ENCODE results near the gene PLCB4.
"Not testable (repeated sequence)": the region's sequence is repeated elsewhere in the genome, so short reads cannot be mapped to it uniquely, and the experiment has no call there.

PLCB4 gene

GRCh38 chr20:9369557-9369956 lies 300.7 kb downstream of the PLCB4 start:
- H3K4me3 ChIP-seq (ENCODE audit: low read depth, low read length) = no peak overlapping the region
- TF ChIP-seq CTCF (conservative IDR thresholded peaks at IDR 0.05; ENCODE audit: low read depth, low read length) = no peak
- no peak for DNase-seq (ENCODE audit: low read depth)

- TF ChIP-seq CTCF (conservative IDR thresholded peaks at IDR 0.05; ENCODE audit: low read depth, low read length) = no peak
- no peak overlapping the region for H3K4me3 ChIP-seq (ENCODE audit: low read depth, low read length)
- no peak for DNase-seq (ENCODE audit: low read depth)
These were observed 305.2 kb downstream of the PLCB4 start for GRCh38 chr20:9374072-9374471.

- no peak for DNase-seq (ENCODE audit: low read depth)
- no peak for TF ChIP-seq CTCF (conservative IDR thresholded peaks at IDR 0.05; ENCODE audit: low read depth, low read length)
- no peak overlapping the region for H3K4me3 ChIP-seq (ENCODE audit: low read depth, low read length)
These were observed 305.6 kb downstream of the PLCB4 start for GRCh38 chr20:9374480-9374879.

DNA sequence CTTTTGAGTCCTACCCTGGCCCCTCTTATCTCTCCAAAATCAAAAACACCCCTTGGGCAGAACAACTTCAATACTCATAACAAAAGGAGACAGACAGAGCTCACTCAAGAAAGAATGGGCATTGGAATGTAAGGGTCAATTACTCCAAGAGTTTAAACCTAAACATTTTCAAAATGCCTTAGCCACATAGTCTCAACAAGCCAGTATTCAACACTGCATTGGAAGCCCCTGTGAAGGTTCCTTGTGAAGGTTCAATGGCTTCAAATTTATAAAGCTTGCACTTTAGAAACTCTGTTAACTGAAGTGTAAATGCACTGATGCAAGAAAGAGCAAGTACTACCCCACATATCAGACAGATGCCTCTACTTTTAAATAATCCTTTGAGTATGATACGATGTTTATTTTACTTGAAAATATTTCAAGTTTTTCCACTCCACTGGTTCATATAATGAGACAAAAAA lies 306.4 kb downstream of the PLCB4 start:
- no peak for TF ChIP-seq CTCF (conservative IDR thresholded peaks at IDR 0.05; ENCODE audit: low read depth, low read length)
- DNase-seq (ENCODE audit: low read depth) = no peak
- H3K4me3 ChIP-seq (ENCODE audit: low read depth, low read length) = no peak overlapping the region

DNA sequence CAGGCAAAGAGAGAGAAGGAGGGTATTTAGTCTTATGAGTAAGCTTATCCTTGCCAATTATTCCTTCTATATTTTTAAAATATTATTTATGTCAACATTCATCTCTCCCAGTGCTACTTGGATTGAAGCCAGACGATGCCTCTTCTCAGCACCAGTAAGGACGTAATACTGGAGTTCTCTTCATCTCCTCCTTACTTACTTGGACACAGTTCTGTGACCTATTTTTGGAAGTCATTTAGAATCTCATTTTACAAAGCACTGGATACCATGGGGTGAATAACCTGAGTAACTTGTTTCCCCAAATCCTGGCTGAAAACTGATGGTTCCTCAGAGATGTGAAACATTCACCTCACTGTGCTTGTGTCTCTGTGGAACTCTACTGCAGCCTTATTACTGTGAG lies 308.1 kb downstream of the PLCB4 start:
- DNase-seq (ENCODE audit: low read depth) = no peak
- no peak overlapping the region for H3K4me3 ChIP-seq (ENCODE audit: low read depth, low read length)
- TF ChIP-seq CTCF (conservative IDR thresholded peaks at IDR 0.05; ENCODE audit: low read depth, low read length) = no peak

GRCh38 chr20:9385345-9386310 lies 316.7 kb downstream of the PLCB4 start:
- not testable (repeated sequence) for DNase-seq (ENCODE audit: low read depth); H3K4me3 ChIP-seq (ENCODE audit: low read depth, low read length)

DNA sequence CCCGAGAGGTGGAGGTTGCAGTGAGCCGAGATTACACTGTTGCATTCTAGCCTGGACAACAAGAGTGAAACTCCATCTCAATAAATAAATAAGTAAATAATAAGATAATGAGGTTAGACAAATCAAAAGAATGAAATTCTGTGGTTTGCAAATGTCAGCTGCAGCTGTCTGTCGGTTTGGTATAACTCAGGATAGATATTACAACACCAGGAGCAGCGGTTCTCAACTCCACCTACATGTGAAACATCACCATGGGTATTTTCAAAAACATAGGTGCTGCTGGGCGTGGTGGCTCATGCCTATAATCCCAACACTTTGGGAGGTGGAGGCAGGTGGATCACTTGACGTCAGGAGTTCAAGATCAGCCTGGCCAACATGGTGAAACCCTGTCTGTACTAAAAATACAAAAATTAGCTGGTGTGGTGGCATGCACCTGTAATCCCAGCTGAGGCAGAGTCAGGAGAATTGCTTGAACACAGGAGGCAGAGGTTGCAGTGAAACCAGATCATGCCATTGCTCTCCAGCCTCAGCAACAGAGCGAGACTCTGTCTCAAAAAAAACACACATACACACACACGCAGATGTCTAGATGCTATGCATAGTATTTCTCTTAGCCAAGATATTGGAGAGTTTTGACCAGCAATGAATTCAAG lies 319.4 kb downstream of the PLCB4 start:
- H3K4me3 ChIP-seq (ENCODE audit: low read depth, low read length) = no peak overlapping the region
- no peak for TF ChIP-seq CTCF (conservative IDR thresholded peaks at IDR 0.05; ENCODE audit: low read depth, low read length)
- no peak for DNase-seq (ENCODE audit: low read depth)

Measured in choroid plexus epithelial cell (primary cell).